Stimulated activated CD8-positive, alpha-beta memory T cell treated with anti-CD3 and anti-CD28 coated beads, Interleukin-4, amount 100 ng/mL, for 24 hours (primary cell): Measurements from ENCODE around the gene CAMK4.
A peak's percentile ranks its signal among the peaks of the same experiment; 100 is the strongest.
"Not testable (repeated sequence)": the region's sequence is repeated elsewhere in the genome, so short reads cannot be mapped to it uniquely, and the experiment has no call there.

Experiments used
- DNase-seq: peaks from one replicate; pipeline ENCODE4 v3.0.0-alpha.2; 2020; ENCODE audit warnings: low read depth

CAMK4 gene

DNA sequence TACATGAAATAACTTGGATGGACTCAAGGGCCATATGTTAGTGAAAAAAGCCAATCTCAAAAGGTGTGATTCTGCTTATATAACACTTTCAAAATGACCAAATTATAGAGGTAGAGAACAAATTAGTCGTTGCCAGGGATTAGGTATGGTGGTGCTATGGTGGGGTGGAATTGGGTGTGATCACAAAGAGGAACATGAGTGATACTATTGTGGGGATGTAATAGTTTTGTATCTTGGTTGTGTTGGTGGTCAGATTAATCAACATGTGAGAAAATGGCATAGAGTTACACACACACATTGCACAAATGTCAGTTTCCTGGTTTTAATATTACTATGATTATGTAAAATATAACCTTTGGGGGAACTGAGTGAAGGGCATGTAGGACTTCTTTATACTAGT, 31.9 kb downstream of the CAMK4 start:
- no peak for DNase-seq

DNA sequence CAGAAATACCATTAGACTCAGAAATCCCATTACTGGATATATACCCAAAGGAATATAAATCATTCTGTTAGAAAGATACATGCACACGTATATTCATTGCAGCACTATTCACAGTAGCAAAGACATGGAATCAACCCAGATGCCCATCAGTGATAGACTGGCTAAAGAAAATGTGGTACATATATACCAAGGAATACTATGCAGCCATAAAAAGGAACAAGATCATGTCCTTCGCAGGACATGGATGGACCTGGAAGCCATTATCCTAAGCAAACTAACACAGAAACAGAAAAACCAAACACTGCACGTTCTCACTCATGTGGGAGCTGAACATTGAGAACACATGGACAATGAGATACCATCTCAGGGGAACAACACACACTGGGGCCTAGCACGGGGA, 33.4 kb downstream of the CAMK4 start:
- DNase-seq: not testable (repeated sequence)

DNA sequence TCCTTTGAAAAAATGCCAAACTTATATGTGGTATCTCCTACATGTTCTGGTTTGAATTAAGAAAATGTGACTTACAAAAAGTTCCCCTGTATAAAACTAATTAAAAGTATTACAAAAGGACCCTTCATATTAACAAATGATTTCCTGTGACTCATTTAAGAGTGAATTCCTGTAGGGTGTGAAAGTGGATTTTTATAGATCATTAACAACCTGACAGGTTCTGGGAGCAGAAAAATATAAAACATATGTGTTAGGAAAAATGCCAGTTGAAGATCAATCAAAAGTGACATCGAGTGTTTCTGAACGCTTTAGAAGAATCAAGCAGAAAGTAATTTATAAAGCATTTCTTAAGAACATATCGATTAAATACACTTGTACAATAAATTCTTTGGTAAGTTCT, 35.5 kb downstream of the CAMK4 start:
- DNase-seq: no peak

DNA sequence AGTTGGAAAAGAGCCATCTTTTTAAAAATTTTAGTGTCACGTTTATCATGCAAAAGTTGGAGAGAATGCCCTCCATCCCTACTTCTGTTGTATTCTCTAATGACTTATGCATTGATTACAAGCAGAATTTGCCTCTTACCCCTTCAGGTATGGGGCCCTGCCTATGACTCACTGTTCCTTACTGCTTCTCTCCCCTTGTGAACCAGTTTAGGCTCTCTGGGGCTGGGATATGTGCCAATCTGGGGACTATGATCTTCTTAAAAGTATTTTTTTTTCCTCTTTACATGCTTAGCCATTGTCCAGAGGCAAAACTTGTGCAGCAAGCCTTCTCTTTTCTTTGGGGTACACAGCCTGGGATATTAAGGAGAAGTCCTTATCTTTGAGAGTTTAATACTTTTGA, 37.4 kb downstream of the CAMK4 start:
- no peak for DNase-seq

DNA sequence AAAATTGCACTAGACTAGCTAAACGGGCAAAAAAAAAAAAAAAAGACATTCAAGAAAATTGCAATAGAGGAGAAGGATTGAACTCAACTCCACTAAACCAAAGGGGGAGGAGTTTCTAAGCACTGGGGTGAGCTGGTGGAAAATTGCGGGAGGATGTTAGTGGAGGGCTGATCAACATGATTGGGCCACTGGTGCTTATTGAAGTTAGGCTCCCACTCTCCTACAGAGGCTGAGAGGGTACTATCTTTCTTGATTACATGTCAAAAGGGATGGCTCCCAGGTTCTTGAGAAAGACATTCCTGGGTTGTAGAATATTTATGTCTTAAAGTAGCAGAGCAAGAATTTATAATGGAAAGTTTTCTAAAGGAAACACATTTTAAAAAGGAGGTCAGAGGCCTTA, 38.0 kb downstream of the CAMK4 start:
- DNase-seq: no peak

DNA sequence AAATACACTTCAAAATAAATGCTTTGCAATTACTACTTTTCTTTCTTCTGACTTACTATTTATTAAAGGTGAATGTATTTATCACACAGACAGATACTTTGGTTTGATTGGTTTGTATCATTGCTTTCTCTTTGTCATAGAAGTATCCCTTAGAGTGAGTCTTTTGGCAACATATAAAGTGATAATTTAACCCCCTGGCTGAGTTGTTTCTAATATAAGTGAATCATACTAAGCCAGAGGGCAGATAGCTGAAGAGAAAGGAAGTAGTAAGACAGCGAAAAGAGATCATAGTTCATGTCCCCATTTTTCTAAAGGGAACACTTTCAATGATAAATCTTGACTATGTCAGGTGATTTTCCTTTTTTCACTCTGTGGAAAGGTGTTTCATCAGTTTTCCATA, 38.6 kb downstream of the CAMK4 start:
- no peak for DNase-seq

DNA sequence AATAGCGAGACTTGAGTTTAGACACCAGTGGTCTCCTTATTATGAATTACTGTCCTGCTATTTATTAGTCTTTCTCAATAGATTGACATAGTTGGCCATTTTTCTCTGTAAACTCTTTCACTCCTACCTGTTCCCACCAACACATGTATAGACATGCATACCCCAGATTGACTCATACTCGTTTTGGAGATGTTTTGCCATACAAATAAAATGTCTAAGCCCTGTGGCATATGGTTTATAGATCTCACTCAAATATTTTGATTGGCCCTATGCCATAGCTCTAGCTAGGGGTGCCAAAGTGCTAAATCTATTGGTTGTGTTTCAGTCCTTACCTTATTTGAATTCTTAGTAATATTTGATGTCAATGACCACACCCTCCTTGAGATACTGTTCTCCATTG, 42.3 kb downstream of the CAMK4 start:
- DNase-seq: no peak

DNA sequence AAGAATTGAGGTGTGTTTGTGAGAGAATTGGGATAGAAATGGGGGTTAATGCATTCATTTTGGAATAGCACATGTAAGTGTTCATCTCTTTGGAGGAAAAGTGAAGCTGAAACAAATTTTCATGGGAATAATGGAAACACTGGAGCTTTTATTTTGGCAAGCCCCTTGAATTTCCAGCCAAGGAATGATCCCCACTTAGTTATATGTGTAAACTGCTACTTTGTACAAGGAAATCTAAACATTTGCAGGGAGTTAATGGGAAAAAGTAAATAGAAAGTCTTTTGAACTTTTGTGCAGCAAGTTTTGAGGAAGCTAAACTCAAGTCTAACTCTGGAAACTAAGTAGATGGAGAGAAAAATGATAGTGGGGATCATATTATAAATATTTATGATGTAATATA, 44.1 kb downstream of the CAMK4 start:
- no peak for DNase-seq

DNA sequence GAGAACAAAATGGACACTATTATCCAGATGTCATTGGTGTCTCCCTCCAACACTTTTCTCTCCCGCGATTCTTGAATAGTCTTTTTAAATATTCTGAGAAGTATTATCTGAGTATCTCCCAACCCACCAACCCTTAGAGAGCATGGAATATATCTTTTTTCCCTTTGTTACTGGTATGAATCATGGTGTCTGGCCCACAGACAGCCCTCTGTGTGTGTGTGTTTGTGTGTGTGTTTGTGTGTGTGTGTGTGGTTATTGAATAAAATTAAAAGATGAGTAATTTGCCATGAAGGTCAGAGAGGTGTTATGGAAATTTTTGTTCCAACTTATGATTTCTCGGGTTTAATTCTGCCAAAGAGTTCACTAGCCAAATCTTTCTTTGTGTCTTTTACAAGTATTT, 47.7 kb downstream of the CAMK4 start:
- no peak for DNase-seq

DNA sequence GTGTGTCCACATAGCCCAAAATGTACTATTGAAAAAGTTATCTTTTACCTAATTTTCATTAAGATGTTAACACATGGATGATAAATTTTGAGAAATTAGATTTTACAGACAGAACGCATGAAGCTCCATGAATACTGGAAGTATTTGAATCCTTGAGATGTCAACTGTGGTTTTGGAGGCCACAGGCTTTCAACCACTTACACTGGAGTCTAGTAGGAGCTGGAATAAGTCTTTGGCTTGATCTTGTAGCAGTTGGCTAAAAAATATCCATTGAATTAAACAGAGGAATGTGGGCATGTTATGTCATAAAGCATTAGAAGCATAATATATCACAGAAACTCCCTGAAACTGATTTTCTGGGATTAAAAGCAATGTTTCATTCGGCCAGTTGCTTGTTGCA, 52.9 kb downstream of the CAMK4 start:
- no peak for DNase-seq

DNA sequence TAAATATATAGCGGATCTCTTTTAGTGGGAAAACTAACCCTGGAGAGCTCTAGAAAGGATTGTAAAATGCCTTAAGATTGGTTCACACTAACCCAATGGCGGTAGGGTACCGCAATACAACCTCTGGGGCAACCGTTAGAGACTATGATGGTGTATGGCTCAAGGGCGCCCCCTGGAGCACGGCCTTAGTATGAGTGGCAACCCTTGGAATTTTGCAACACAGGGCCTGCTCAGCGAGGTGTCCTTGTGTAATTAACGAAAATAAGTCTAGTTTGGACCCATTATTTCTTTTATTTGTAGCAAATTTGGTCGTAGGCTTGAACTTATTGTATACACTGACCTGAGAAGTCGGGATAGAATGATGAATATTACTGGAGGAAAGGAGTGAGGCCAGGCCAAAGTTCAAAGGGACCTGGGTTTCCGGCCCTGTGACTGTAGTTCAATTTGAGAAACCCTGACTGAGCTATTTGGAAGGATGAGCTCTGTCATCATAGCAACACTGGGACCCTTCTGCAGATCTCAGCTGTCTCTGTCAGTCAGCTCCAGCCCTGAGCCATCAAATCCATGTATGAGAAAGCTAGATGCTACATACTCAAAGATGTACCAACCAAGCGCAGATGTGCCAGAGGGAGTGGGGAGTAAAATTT, 54.8 kb downstream of the CAMK4 start:
- peak; percentile 80 for DNase-seq

DNA sequence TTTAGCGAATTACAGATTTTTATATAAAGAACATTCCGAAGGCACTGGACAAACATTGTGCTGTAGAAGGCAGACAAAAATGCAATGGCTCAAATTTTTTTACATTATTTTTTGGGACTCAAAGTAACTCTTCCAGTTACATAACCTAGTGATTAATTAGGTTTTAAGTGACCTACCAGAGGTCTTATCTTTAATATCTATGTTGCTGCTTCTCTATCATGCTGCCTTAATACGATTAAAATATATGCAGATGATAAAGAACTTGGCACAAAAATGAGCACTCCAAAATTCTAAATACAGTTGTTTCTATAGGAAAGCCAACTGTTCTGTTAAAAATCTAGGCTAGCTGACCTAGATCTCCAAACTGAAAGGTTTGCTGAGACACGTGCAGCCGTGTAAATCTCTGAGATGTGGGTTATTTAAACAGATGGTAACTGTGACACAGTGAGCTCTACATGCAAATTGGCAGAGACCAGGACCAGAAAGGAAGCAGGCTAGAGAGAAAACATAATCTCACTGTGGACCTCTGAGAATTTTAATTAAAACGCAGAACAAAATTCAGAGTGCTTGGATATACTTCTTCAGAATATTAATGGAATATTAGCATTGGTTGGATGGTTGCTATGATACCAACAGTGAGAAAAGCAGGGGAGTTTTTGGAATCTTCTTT, 56.2 kb downstream of the CAMK4 start:
- DNase-seq: no peak

DNA sequence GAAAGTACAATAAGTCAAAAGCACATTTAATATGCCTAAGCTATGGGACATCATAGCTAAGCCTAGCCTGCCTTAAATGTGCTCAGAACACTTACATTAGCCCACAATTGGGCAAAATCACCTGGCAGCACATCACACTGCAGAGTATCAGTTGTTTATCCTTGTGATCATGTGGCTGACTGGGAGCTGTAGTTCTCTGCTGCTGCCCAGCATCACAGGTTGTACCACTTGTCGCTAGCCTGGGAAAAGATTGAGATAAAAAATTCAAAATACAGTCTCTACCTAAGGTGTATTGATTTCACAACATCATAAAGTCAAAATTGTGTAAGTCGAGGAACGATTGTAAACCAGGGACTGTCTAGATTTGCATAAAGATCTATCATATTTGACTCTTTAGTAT, 58.6 kb downstream of the CAMK4 start:
- DNase-seq: no peak

DNA sequence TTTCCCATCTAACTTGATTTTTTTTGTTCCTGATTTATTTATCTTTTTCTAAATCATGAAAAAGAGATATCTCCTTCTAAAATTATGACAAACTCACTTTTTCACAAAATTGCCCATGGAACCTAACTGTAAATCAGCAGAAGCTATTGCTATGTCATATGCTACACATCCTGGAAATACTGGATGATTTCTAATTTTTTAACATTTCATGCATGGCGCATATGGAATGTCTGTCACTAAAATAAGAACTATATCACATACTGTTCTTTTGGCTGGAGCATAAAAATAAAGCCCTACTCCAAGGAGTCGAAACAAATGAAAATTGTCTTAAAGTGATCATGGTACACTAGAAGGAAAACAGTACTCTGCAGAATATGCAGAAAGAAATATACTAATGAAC, 60.6 kb downstream of the CAMK4 start:
- no peak for DNase-seq

DNA sequence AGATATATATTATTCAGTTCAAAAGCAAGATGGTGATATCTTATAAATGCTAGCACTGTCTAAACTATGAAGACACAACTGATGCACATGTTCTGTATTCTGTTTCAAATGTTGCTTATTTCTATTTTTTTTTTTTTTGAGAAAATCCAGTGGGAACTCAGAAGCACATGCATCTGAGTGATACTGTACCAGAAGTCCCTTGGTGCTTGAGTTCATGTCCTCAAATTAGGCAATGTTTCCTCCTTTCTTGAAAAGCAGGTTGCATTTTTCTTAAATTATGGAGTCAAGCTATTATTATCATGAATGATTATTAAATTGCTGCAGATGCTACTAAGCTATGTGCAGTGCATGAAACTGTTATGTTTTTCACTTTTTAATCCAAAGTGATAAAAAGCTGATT, 70.4 kb downstream of the CAMK4 start:
- DNase-seq: no peak

DNA sequence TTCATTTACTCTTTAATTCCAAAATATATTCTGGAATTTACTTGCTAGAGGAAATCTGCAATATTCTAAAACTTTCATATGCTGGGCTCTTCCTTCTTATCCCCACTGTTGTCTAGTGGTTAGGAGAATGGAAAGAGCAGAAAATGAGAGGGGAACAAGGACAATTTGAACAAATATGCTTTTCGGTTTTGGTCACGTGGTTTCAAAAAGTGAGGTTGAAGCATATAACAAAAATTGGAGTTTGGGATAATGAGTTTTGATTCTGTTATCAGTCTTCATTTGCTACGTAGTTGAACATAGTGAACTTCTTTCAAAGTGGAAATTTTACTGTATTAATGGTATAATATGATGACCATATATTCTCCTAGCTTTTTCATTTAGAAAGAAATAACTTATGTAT, 71.5 kb downstream of the CAMK4 start:
- DNase-seq: no peak

DNA sequence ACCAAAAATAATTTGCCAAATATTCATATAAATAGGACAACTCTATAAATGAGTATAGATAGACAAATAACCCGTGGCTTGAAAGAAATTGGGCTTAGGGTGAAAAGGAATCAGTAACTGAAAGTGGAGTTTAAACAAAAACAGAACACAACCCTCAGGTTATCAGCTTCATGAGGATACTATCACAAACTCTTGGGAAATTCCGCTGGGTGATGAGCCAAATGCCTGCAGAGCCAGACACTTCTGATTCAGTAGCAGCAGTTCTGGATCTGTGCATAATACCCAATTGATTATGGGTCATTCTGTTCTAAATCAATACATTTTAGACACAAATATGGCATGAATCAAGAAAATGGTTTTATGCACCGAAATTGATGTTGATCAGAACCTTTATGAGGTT, 72.4 kb downstream of the CAMK4 start:
- no peak for DNase-seq

DNA sequence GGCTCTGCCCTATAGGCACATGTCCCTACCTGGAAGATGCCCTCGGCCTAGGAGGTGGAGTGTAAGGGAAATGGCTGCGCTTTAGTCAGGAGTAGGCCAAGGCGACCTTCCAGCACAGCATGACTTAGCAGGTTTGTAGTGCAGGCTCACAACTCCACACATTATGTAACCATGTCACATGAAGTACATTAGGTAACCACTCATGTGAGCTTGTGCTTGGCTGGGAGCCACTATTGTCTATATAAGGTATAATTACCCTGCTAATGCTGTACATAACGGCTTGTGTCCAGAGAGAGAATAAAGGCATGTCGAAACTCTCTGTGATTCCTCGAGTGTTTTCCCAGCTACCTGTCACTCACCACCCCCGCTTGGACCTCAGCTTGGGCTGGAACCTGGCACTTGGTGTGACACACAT, 74.9 kb downstream of the CAMK4 start:
- DNase-seq: no peak

DNA sequence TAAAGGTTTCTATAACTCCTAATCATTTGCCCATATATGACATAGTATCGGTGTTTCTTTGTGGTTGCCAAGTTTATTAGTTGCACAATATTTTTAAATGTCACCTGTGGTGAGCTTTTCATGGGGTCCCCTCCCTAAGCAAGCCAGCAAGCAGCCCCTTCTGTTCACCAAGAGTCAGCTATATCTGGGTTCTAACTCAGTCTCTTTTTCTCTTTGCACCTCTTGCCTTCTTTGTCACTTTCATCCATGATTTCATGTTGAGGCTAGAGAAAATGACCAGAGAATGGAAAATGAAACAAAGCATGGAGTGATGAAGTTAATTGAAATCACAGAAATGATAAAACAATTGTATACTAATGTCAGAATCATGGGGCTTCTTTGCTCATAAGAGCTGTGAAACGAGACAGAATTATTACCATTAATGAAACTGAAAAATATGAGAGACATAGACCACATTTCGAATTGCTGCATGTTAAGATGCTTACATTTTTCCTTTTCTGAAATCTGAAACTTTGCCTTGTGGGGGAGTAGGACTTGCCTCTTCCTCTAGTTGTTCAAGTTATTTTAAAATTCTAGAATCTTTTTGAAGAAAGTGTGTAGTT, 75.7 kb downstream of the CAMK4 start:
- no peak for DNase-seq

DNA sequence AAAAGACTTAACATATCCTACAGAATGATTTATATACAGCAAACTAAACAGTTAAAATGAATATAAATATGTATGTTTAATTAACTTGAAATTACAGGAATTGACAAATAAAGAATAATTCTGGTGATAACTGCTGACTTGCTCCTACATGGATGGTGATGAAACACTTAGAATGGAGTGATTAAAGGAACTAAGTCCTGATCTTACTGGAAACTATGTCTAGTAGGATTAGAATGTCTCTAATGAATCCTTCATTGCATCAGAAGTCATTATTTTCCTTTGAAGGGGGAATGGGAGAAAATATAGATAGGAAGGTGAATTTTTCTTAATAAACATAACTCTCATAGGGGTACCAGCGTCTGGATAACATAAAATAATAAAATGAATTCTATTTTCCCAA, 77.1 kb downstream of the CAMK4 start:
- DNase-seq: no peak

DNA sequence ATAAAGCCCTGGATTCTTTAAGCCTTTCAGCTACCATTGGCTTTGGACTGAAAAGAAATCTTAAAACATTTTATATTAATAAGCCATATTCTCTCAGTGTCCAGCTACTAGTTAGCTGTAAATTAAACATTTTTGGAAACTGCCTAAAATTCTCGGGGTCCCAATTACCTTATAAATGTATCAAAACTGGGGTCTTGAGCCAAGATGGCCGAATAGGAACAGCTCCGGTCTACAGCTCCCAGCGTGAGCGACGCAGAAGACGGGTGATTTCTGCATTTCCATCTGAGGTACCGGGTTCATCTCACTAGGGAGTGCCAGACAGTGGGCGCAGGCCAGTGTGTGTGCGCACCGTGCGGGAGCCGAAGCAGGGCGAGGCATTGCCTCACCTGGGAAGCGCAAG, 77.9 kb downstream of the CAMK4 start:
- not testable (repeated sequence) for DNase-seq

DNA sequence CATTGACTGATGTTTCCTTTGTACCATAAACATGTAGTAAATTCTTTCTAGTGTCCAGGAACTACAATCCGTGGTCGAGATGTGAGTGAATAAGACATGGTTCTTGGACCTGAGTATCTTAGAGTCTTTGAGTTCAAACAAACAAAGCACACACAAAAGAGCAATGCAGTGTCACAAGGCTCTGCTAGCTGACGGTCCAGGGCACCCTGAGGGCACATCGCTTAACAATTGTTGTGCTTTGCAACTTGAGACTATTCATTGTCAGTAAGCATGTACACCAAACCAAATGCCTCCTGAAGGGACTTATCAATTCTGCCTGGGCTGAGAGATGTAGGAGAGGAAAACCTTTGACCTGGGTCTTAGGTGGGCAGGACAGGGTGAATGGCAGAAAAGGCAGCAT, 84.8 kb downstream of the CAMK4 start:
- DNase-seq: no peak

DNA sequence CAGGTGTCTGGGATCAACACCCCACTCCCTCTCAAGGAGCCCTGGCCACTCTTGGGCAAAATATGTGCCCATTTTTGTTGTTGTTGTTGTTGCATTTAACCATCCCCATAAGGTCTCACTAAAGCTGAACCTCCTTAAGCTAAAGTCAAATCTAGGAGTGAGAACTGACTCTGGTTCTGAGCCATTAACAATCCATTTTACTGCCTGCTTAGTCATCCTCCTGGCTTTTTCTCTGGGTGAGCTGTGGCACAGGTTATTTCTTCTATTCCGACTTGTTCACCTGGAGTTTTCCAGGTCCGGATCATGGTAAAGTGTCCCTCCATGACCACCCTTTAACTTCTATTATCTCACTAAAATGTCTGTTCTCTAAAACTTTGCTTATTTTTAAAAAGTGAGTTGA, 85.2 kb downstream of the CAMK4 start:
- no peak for DNase-seq
